T-cell (primary cell): ENCODE measurements around the gene PRKN. TPM values are rescaled to one million over a fixed set of nuclear protein-coding genes. Genes with fewer than 3 reads are reported as not detected.

Experiments used
- ATAC-seq, 4 experiments: fragments of 200-7000 bp in 3 of 4; fragments of 150-1000 bp in 1 of 4; cut with Tn5 transposase; replicated peaks in 1 of 4; 1 replicate in 3 of 4; 2 replicates in 1 of 4; pipeline ENCODE4 v1.10.0; 2021; ENCODE audit warnings: moderate library complexity in 3 of 4, mild to moderate bottlenecking in 2 of 4, moderate number of reproducible peaks in 1 of 4
- CTCF ChIA-PET, 2 donors: fragments of 300-600 bp; sonication (Branson Sonifier 250); formaldehyde crosslinking; loops; one replicate each; lab custom pipeline; 2022; ENCODE audit warnings: antibody characterized with exemption in 2 of 2; lab: Charles Lee
- POLR2A ChIA-PET, 2 donors: fragments of 300-600 bp; sonication (Branson Sonifier 250); formaldehyde crosslinking; loops; one replicate each; lab custom pipeline; 2022; ENCODE audit warnings: antibody characterized with exemption in 2 of 2; lab: Charles Lee
- DNase-seq, 35 experiments: peaks; one replicate each; pipeline versions ENCODE4 v3.0.0 to v3.0.0-alpha.2; 2013 to 2023
- H3K27ac ChIP-seq: one replicate; pipeline ENCODE4 v1.5.1; 2013; ENCODE audit warnings: low read length
- H3K27me3 ChIP-seq, 2 experiments: replicated peaks in 1 of 2; 1 replicate in 1 of 2; 2 replicates in 1 of 2; pipeline versions ENCODE4 v1.6.1 to v1.7.0; 2013; ENCODE audit warnings: low read length in 1 of 2, mixed read lengths in 1 of 2; ENCODE audit not compliant: control insufficient read depth in 2 of 2, insufficient read depth in 2 of 2; ENCODE audit errors: extremely low read depth in 1 of 2
- H3K36me3 ChIP-seq, 2 donors: 1 replicate in 1 of 2; 2 replicates in 1 of 2; pipeline versions ENCODE4 v1.6.1 to v1.7.0; 2013; ENCODE audit warnings: low read length in 1 of 2; ENCODE audit not compliant: control insufficient read depth in 2 of 2, insufficient read depth in 1 of 2; ENCODE audit errors: extremely low read depth in 1 of 2
- H3K4me1 ChIP-seq, 2 experiments: 1 replicate in 1 of 2; 2 replicates in 1 of 2; pipeline versions ENCODE4 v1.6.1 to v1.7.0; 2013; ENCODE audit warnings: low read length in 2 of 2, mixed read lengths in 1 of 2; ENCODE audit not compliant: insufficient read depth in 2 of 2, control insufficient read depth in 1 of 2; ENCODE audit errors: extremely low read depth in 1 of 2
- H3K4me3 ChIP-seq, 2 donors: 1 replicate in 1 of 2; 2 replicates in 1 of 2; pipeline versions ENCODE4 v1.5.1 to v1.7.0; 2013; ENCODE audit warnings: mild to moderate bottlenecking in 2 of 2, low read length in 1 of 2, moderate library complexity in 1 of 2; ENCODE audit not compliant: control insufficient read depth in 1 of 2; ENCODE audit errors: extremely low read depth in 1 of 2
- H3K9me3 ChIP-seq: 2 replicates; pipeline ENCODE4 v1.7.0; 2013
- H3K27ac Mint-ChIP-seq, 2 donors: one replicate each; pipeline ENCODE4 v1.8.0; 2020 to 2021; ENCODE audit warnings: mild to moderate bottlenecking in 2 of 2, mixed read lengths in 2 of 2
- H3K27me3 Mint-ChIP-seq, 2 donors: one replicate each; pipeline ENCODE4 v1.8.0; 2021 to 2022; ENCODE audit warnings: mixed read lengths in 2 of 2
- H3K36me3 Mint-ChIP-seq: one replicate; pipeline ENCODE4 v1.8.0; 2021; ENCODE audit warnings: mixed read lengths
- H3K4me1 Mint-ChIP-seq, 3 donors: one replicate each; pipeline ENCODE4 v1.8.0; 2020 to 2022; ENCODE audit warnings: mixed read lengths in 3 of 3, mild to moderate bottlenecking in 1 of 3
- H3K4me3 Mint-ChIP-seq, 3 donors: one replicate each; pipeline ENCODE4 v1.8.0; 2020 to 2022; ENCODE audit warnings: mild to moderate bottlenecking in 3 of 3, mixed read lengths in 3 of 3, moderate library complexity in 3 of 3
- H3K9me3 Mint-ChIP-seq, 3 donors: one replicate each; pipeline ENCODE4 v1.8.0; 2020 to 2022; ENCODE audit warnings: mixed read lengths in 3 of 3
- WGBS: methylation state at CpG from one replicate; pipeline ENCODE4 v1.1.5; 2013; ENCODE audit warnings: missing lambda C conversion rate; ENCODE audit not compliant: insufficient coverage; 5-methylcytosine and 5-hydroxymethylcytosine counted together
- total RNA-seq, 35 experiments: library from RNA in 6 of 35; stranded (reverse) in 6 of 35; fragments of 120-200 nt in 1 of 35; gene quantifications; one replicate each; pipeline versions ENCODE4 v1.2.1 to v1.2.4 and lab custom pipeline; 2013 to 2026

The PRKN gene
- total RNA-seq, 5 donors from 2014 or later (not counting 1 experiment from before 2014, with no cell fraction given), result 3.4 to 7.7 (median 6.1) TPM

GRCh38 chr6:162108041-162108440 lies 619.5 kb downstream of the PRKN start:
- POLR2A ChIA-PET, result no interaction called here

DNA sequence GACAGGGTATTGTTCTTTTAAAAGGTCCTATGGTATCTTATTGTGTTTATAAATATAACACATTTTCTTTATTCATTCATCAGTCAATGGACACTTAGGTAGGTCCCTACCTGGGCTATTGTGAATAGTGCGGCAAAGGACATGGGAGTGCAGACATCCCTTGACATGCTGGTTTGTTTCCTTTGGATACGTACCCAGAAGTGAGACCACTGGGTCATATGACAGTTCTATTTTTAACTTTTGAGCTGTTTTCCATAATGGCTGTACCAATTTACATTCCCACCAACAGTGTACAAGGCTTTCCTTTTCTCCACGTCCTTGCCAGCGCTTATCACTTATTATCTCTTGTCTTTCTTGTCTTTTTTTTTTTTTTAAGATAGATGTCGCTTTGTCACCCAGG lies 627.5 kb downstream of the PRKN start:
- DNase-seq (no peak), ATAC-seq (no peak)
- CTCF ChIA-PET, result no interaction called here
- no peaks in the 10 kb centered on the region for H3K9me3 ChIP-seq
- no peaks in the 10 kb centered on the region for H3K36me3 ChIP-seq
- Mint-ChIP-seq H3K36me3 (peaks cover 3% of the 10 kb centered on the region), H3K4me1 (no peaks in the 10 kb centered on the region), H3K27me3 (no peaks in the 10 kb centered on the region), H3K4me3 (no peak overlapping the region), H3K9me3 (peaks cover 4 to 20% (median 10%) of the 10 kb centered on the region in 3 donors), H3K27ac (no peak overlapping the region)
- POLR2A ChIA-PET, result no interaction called here
- H3K4me1 ChIP-seq, result no peaks in the 10 kb centered on the region
- WGBS, result 78% methylated on average over 1 of the region's 5 CpGs
- no peak overlapping the region for H3K4me3 ChIP-seq
- H3K27ac ChIP-seq, result no peak overlapping the region
- no peaks in the 10 kb centered on the region for H3K27me3 ChIP-seq

More at GRCh38 chr6:162108041-162108440, 619.5 kb downstream of the PRKN start:
- no peaks in the 10 kb centered on the region for H3K4me1 Mint-ChIP-seq
- no peaks in the 10 kb centered on the region for H3K36me3 Mint-ChIP-seq
- H3K9me3 Mint-ChIP-seq, result peaks cover 0 to 9% (median 4%) of the 10 kb centered on the region in 3 donors
- H3K27me3 ChIP-seq, result no peaks in the 10 kb centered on the region
- DNase-seq, result no peak
- CTCF ChIA-PET, result no interaction called here
- H3K27ac Mint-ChIP-seq, result no peak overlapping the region
- no peaks in the 10 kb centered on the region for H3K4me1 ChIP-seq
- H3K27ac ChIP-seq, result no peak overlapping the region
- no peak for ATAC-seq
- no peaks in the 10 kb centered on the region for H3K27me3 Mint-ChIP-seq
- WGBS, result 40% methylated on average over 1 of the region's 3 CpGs
- no peak overlapping the region for H3K4me3 Mint-ChIP-seq
- no peaks in the 10 kb centered on the region for H3K9me3 ChIP-seq
- H3K4me3 ChIP-seq, result no peak overlapping the region
- no peaks in the 10 kb centered on the region for H3K36me3 ChIP-seq

- no peak for DNase-seq
- CTCF ChIA-PET, result no interaction called here
These were observed 627.9 kb downstream of the PRKN start for GRCh38 chr6:162099685-162100084.

GRCh38 chr6:162092816-162093502 lies 634.6 kb downstream of the PRKN start:
- H3K4me3 Mint-ChIP-seq, result no peak overlapping the region
- Histone ChIP-seq H3K36me3 (no peaks in the 10 kb centered on the region), H3K27me3 (no peaks in the 10 kb centered on the region), H3K9me3 (no peaks in the 10 kb centered on the region), H3K4me1 (no peaks in the 10 kb centered on the region), H3K4me3 (no peak overlapping the region), H3K27ac (no peak overlapping the region)
- 81% methylated on average over 6 of the region's 11 CpGs for WGBS
- H3K27ac Mint-ChIP-seq, result no peak overlapping the region
- ATAC-seq, result no peak
- POLR2A ChIA-PET, result no interaction called here
- H3K36me3 Mint-ChIP-seq, result no peaks in the 10 kb centered on the region
- H3K4me1 Mint-ChIP-seq, result no peaks in the 10 kb centered on the region
- no peaks in the 10 kb centered on the region for H3K27me3 Mint-ChIP-seq
- no peak for DNase-seq
- CTCF ChIA-PET, result no interaction called here
- peaks cover 9 to 22% (median 19%) of the 10 kb centered on the region in 3 donors for H3K9me3 Mint-ChIP-seq

More at GRCh38 chr6:162099685-162100084, 627.9 kb downstream of the PRKN start:
- H3K9me3 Mint-ChIP-seq, result peaks cover 9 to 20% (median 10%) of the 10 kb centered on the region in 3 donors
- no peak overlapping the region for H3K4me3 ChIP-seq
- H3K4me1 ChIP-seq, result no peaks in the 10 kb centered on the region
- H3K27ac Mint-ChIP-seq, result no peak overlapping the region
- H3K4me1 Mint-ChIP-seq, result no peaks in the 10 kb centered on the region
- peaks cover 3% of the 10 kb centered on the region for H3K36me3 Mint-ChIP-seq
- no peaks in the 10 kb centered on the region for H3K36me3 ChIP-seq
- H3K9me3 ChIP-seq, result no peaks in the 10 kb centered on the region
- no peak overlapping the region for H3K27ac ChIP-seq
- no peaks in the 10 kb centered on the region for H3K27me3 ChIP-seq
- WGBS, result 86% methylated on average over 3 of the region's 5 CpGs
- no peaks in the 10 kb centered on the region for H3K27me3 Mint-ChIP-seq
- no peak for ATAC-seq
- no peak overlapping the region for H3K4me3 Mint-ChIP-seq
- POLR2A ChIA-PET, result interaction anchor here in 1 of 2 donors (0.5 kb wide), 1 partner anchor 16 kb away, joined by 3 read pairs; no protein-coding TSS in a partner anchor

DNA sequence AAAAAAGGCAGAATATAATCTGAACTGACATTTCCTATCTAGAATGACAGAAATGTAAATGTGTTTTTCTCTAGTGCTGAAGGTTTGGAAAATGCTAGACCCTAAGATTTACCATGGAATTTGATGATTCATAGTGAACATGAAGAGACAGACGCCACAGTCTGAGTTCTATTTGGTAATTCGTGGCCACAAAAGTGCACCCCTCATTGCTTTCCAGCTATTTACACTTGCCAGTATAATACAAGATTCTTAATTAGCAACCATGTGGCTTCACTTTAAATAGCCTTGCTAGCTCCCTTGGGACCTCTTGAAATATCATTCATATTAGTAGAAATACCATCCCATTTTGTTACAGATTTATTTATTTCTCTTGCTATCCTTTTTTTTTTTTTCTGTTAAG lies 636.8 kb downstream of the PRKN start:
- Histone ChIP-seq H3K4me1 (no peaks in the 10 kb centered on the region), H3K36me3 (no peaks in the 10 kb centered on the region), H3K4me3 (no peak overlapping the region), H3K27ac (no peak overlapping the region), H3K27me3 (no peaks in the 10 kb centered on the region), H3K9me3 (no peaks in the 10 kb centered on the region)
- DNase-seq (no peak), ATAC-seq (no peak)
- Mint-ChIP-seq H3K36me3 (no peaks in the 10 kb centered on the region), H3K4me1 (no peaks in the 10 kb centered on the region), H3K4me3 (no peak overlapping the region), H3K27ac (no peak overlapping the region), H3K27me3 (no peaks in the 10 kb centered on the region), H3K9me3 (peaks cover 4 to 25% (median 12%) of the 10 kb centered on the region in 3 donors)
- POLR2A ChIA-PET, result no interaction called here
- WGBS, result no CpG with 5 or more reads among the region's 2 CpGs
- CTCF ChIA-PET, result no interaction called here

DNA sequence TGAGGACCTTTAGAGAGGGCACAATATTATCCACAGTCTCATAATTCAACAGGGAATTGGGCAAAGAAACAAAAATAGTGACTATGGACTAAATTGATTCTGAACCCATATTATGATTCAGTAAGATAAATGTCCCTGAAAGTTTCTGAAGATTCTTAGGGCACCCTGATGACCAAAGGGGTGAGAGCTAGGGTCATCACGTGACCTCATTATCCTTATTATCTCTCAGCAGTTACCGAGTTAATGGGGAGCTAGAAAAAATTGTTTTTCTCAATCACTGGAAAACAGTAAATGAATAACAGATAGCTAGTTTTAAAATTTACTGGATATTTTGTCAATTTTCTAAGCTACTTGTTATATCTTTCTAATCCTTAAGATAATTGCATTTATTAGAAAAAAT lies 639.5 kb downstream of the PRKN start:
- no peak overlapping the region for H3K27ac ChIP-seq
- H3K9me3 Mint-ChIP-seq, result peaks cover 4 to 13% (median 4%) of the 10 kb centered on the region in 3 donors

More for the DNA sequence above, 639.5 kb downstream of the PRKN start:
- no peak for ATAC-seq
- Histone ChIP-seq H3K27me3 (no peaks in the 10 kb centered on the region), H3K4me1 (no peaks in the 10 kb centered on the region), H3K9me3 (no peaks in the 10 kb centered on the region), H3K36me3 (no peaks in the 10 kb centered on the region), H3K4me3 (no peak overlapping the region)
- WGBS, result no CpG with 5 or more reads among the region's 2 CpGs
- no peaks in the 10 kb centered on the region for H3K36me3 Mint-ChIP-seq
- H3K27me3 Mint-ChIP-seq, result no peaks in the 10 kb centered on the region
- no peaks in the 10 kb centered on the region for H3K4me1 Mint-ChIP-seq
- CTCF ChIA-PET, result interaction anchor here in 1 of 2 donors (0.7 kb wide), 1 partner anchor 1474 kb away, joined by 6 read pairs; no protein-coding TSS in a partner anchor
- H3K4me3 Mint-ChIP-seq, result no peak overlapping the region
- H3K27ac Mint-ChIP-seq, result no peak overlapping the region
- POLR2A ChIA-PET, result no interaction called here
- no peak for DNase-seq
